Muscle layer of colon (tissue), 2 donors: ENCODE data around the gene SGMS1.
"Not testable (repeated sequence)": the region's sequence is repeated elsewhere in the genome, so short reads cannot be mapped to it uniquely, and the experiment has no call there.

Source experiments
- H3K27ac ChIP-seq: one replicate; pipeline ENCODE4 v1.7.0; 2013; ENCODE audit warnings: low read depth, mild to moderate bottlenecking, low read length, moderate library complexity
- H3K27me3 ChIP-seq, 2 donors: one replicate each; pipeline ENCODE4 v1.7.0; 2013; ENCODE audit warnings: low read length in 2 of 2, mild to moderate bottlenecking in 2 of 2; ENCODE audit not compliant: insufficient read depth in 2 of 2, control insufficient read depth in 1 of 2
- H3K36me3 ChIP-seq: one replicate; pipeline ENCODE4 v1.7.0; 2013; ENCODE audit warnings: mild to moderate bottlenecking, low read length; ENCODE audit not compliant: insufficient read depth
- H3K4me1 ChIP-seq: one replicate; pipeline ENCODE4 v1.7.0; 2013; ENCODE audit warnings: mild to moderate bottlenecking, low read length; ENCODE audit not compliant: insufficient read depth
- H3K4me3 ChIP-seq, 2 donors: one replicate each; pipeline ENCODE4 v1.7.0; 2013; ENCODE audit warnings: low read length in 2 of 2, low read depth in 1 of 2, mild to moderate bottlenecking in 1 of 2, moderate library complexity in 1 of 2
- H3K9ac ChIP-seq: one replicate; pipeline ENCODE4 v1.7.0; 2013; ENCODE audit warnings: low read length
- H3K9me3 ChIP-seq: one replicate; pipeline ENCODE4 v1.7.0; 2013; ENCODE audit warnings: mild to moderate bottlenecking, low read length
- donor health status: abdominal sarcoma.
- donor health status: Adenocarcinoma of cecum.

Gene SGMS1

GRCh38 chr10:50358411-50358810, 265.3 kb downstream of the SGMS1 start:
- Histone ChIP-seq H3K9ac (no peak overlapping the region), H3K4me3 (no peak overlapping the region), H3K9me3 (no peaks in the 10 kb centered on the region), H3K27ac (no peak overlapping the region), H3K27me3 (no peaks in the 10 kb centered on the region), H3K36me3 (no peaks in the 10 kb centered on the region), H3K4me1 (peaks cover 15% of the 10 kb centered on the region)

GRCh38 chr10:50356481-50356832, 267.3 kb downstream of the SGMS1 start:
- H3K4me1 ChIP-seq = peaks cover 15% of the 10 kb centered on the region
- H3K4me3 ChIP-seq, H3K27ac ChIP-seq, H3K27me3 ChIP-seq, H3K9ac ChIP-seq, H3K9me3 ChIP-seq, H3K36me3 ChIP-seq: not testable (repeated sequence)

GRCh38 chr10:50355693-50356480, 267.9 kb downstream of the SGMS1 start:
- H3K27me3 ChIP-seq, H3K9ac ChIP-seq: not testable (repeated sequence)

GRCh38 chr10:50351483-50352146, 272.1 kb downstream of the SGMS1 start:
- H3K36me3 ChIP-seq = no peaks in the 10 kb centered on the region
- no peak overlapping the region for H3K4me3 ChIP-seq
- no peaks in the 10 kb centered on the region for H3K9me3 ChIP-seq
- H3K27me3 ChIP-seq = no peaks in the 10 kb centered on the region
- no peak overlapping the region for H3K9ac ChIP-seq
- H3K4me1 ChIP-seq = peaks cover 7% of the 10 kb centered on the region
- no peak overlapping the region for H3K27ac ChIP-seq

More at GRCh38 chr10:50355693-50356480, 267.9 kb downstream of the SGMS1 start:
- H3K4me3 ChIP-seq, H3K4me1 ChIP-seq, H3K9me3 ChIP-seq, H3K27ac ChIP-seq, H3K36me3 ChIP-seq: not testable (repeated sequence)

DNA sequence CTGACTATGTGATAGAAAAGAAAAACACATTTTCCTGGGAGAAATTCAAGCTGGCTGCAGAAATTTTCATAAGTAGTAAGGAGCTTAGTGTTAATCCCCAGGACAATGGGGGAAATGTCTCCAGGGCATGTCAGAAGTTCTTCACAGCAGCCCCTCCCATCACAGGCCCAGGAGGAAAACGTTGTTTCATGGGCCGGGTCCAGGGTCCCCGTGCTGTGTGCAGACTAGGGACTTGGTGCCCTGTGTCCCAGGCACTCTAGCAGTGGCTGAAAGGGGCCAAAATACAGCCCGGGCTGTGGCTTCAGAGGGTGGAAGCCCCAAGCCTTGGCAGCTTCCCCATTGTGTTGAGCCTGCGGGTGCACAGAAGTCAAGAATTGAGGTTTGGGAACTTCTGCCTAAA, 273.4 kb downstream of the SGMS1 start:
- no peak overlapping the region for H3K27ac ChIP-seq
- no peaks in the 10 kb centered on the region for H3K36me3 ChIP-seq
- H3K4me3 ChIP-seq = no peak overlapping the region
- no peaks in the 10 kb centered on the region for H3K9me3 ChIP-seq
- no peaks in the 10 kb centered on the region for H3K27me3 ChIP-seq
- no peak overlapping the region for H3K9ac ChIP-seq
- H3K4me1 ChIP-seq = peaks cover 7% of the 10 kb centered on the region

DNA sequence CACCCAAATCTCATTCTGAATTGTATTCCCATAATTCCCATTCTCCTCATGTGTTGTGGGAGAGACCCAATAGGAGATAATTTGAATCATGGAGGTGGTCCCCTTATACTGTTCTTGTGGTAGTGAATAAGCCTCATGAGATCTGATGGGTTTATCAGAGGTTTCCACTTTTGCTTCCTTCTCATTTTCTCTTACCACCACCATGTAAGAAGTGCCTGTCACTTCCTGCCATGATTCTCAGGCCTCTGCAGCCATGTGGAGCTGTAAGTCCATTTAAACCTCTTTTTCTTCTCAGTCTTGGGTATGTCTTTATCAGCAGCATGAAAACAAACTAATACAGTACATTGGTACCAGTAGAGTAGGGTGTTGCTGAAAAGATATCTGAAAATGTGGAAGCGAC, 274.2 kb downstream of the SGMS1 start:
- Histone ChIP-seq H3K9ac (no peak overlapping the region), H3K36me3 (no peaks in the 10 kb centered on the region), H3K27me3 (no peaks in the 10 kb centered on the region), H3K9me3 (no peaks in the 10 kb centered on the region), H3K4me1 (peaks cover 7% of the 10 kb centered on the region), H3K4me3 (no peak overlapping the region), H3K27ac (no peak overlapping the region)

- no peak overlapping the region for H3K9ac ChIP-seq
- no peaks in the 10 kb centered on the region for H3K9me3 ChIP-seq
- H3K27ac ChIP-seq = no peak overlapping the region
- peaks cover 7% of the 10 kb centered on the region for H3K4me1 ChIP-seq
- peaks cover 12% of the 10 kb centered on the region for H3K36me3 ChIP-seq
- no peak overlapping the region for H3K4me3 ChIP-seq
- no peaks in the 10 kb centered on the region for H3K27me3 ChIP-seq
These were observed 276.4 kb downstream of the SGMS1 start for GRCh38 chr10:50347394-50347802.

- Histone ChIP-seq H3K9ac (no peak overlapping the region), H3K27me3 (no peaks in the 10 kb centered on the region), H3K36me3 (peaks cover 12% of the 10 kb centered on the region), H3K27ac (no peak overlapping the region), H3K4me1 (peaks cover 7% of the 10 kb centered on the region), H3K9me3 (no peaks in the 10 kb centered on the region), H3K4me3 (no peak overlapping the region)
These were observed 276.8 kb downstream of the SGMS1 start for GRCh38 chr10:50346942-50347341.

DNA sequence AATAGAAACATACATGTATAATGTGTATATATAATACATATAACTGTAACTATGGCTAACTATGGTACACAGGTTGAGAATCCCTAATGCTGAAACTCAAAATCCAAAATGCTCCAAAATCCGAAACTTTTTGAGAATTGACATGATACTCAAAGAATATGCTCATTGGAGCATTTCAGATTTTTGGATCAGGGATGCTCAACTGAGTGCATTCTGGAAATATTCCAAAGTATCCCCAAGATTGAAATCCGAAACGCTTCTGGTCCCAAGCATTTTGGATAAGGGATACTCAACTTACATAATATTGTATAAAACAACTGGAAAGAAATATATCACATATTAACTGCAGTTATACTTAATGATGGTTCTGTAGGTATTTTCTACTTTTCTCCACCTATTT, 278.2 kb downstream of the SGMS1 start:
- H3K27ac ChIP-seq = no peak overlapping the region
- peaks cover 7% of the 10 kb centered on the region for H3K4me1 ChIP-seq
- H3K36me3 ChIP-seq = peaks cover 12% of the 10 kb centered on the region
- no peaks in the 10 kb centered on the region for H3K27me3 ChIP-seq
- H3K9ac ChIP-seq = no peak overlapping the region
- H3K9me3 ChIP-seq = no peaks in the 10 kb centered on the region
- no peak overlapping the region for H3K4me3 ChIP-seq

GRCh38 chr10:50343702-50344331, 279.9 kb downstream of the SGMS1 start:
- Histone ChIP-seq H3K4me1 (peaks cover 7% of the 10 kb centered on the region), H3K27ac (no peak overlapping the region), H3K9me3 (no peaks in the 10 kb centered on the region), H3K27me3 (no peaks in the 10 kb centered on the region), H3K4me3 (no peak overlapping the region), H3K36me3 (peaks cover 22% of the 10 kb centered on the region), H3K9ac (no peak overlapping the region)

GRCh38 chr10:50341987-50342386, 281.8 kb downstream of the SGMS1 start:
- Histone ChIP-seq H3K4me1 (peaks cover under 1% of the 10 kb centered on the region), H3K9ac (no peak overlapping the region), H3K36me3 (peaks cover 22% of the 10 kb centered on the region), H3K27ac (no peak overlapping the region), H3K9me3 (no peaks in the 10 kb centered on the region), H3K4me3 (no peak overlapping the region), H3K27me3 (no peaks in the 10 kb centered on the region)
